HepG2 (cell line): ENCODE results near the gene OR10V1. TPM values are rescaled to one million over a fixed set of nuclear protein-coding genes. Genes with fewer than 3 reads are reported as not detected.

Experiments used
- ATAC-seq: fragments of 200-7000 bp; cut with Tn5 transposase; 3 replicates; pipeline ENCODE4 v1.9.1; 2020; ENCODE audit warnings: mild to moderate bottlenecking, moderate library complexity
- BruUV-seq: library from RNA; stranded (reverse); fragments of 400-500 nt; replicated peaks from 2 replicates; lab custom pipeline; 2021; lab: Mats Ljungman, UMichigan
- CTCF ChIA-PET: fragments of 300-600 bp; formaldehyde crosslinking; extraction: SDS; loops from one replicate; lab custom pipeline; 2021; ENCODE audit warnings: low total read pairs, inconsistent platforms, low intra/inter-chr PET ratio; lab: Yijun Ruan, JAX
- POLR2A ChIA-PET: fragments of 350-600 bp; sonication (Branson Sonifier 250); formaldehyde crosslinking; loops from one replicate; lab custom pipeline; 2020; ENCODE audit warnings: antibody characterized with exemption, inconsistent platforms; lab: Yijun Ruan, JAX
- DNase-seq: peaks from one replicate; pipeline ENCODE4 v3.0.0-alpha.2; 2015; ENCODE audit warnings: low spot score
- FAIRE-seq: peaks from 3 replicates; lab custom pipeline; 2011; peaks lifted over from hg19 to GRCh38; lab: Jason Lieb, UNC
- H2AFZ ChIP-seq: one replicate; pipeline ENCODE4 v1.6.1; 2011; ENCODE audit warnings: low read length, inconsistent platforms
- H3K27ac ChIP-seq: fragments of 300-600 bp; 3 replicates; pipeline ENCODE4 v1.8.0; 2011; ENCODE audit warnings: mixed run types, mild to moderate bottlenecking, mixed read lengths, low read length, inconsistent platforms; ENCODE audit not compliant: insufficient read depth; ENCODE audit errors: extremely low read length
- H3K27me3 ChIP-seq, 2 experiments: fragments of 200-600 bp in 1 of 2; 2 replicates in 1 of 2; 3 replicates in 1 of 2; pipeline versions ENCODE4 v1.6.0 to v1.8.0; 2011; ENCODE audit warnings: low read length in 2 of 2, mild to moderate bottlenecking in 2 of 2, moderate library complexity in 2 of 2, inconsistent platforms in 1 of 2; ENCODE audit not compliant: insufficient read depth in 2 of 2, control insufficient read depth in 1 of 2
- H3K36me3 ChIP-seq, 2 experiments: fragments of 200-600 bp in 1 of 2; replicated peaks in 1 of 2; 2 replicates in 1 of 2; 3 replicates in 1 of 2; pipeline versions ENCODE4 v1.5.1 to v1.8.0; 2011; ENCODE audit warnings: low read length in 2 of 2, inconsistent platforms in 1 of 2; ENCODE audit not compliant: insufficient read depth in 2 of 2, control insufficient read depth in 1 of 2
- H3K4me1 ChIP-seq: 2 replicates; pipeline ENCODE4 v1.5.1; 2012; ENCODE audit warnings: low read length, inconsistent platforms; ENCODE audit not compliant: insufficient read depth
- H3K4me2 ChIP-seq: 2 replicates; pipeline ENCODE4 v1.6.0; 2011; ENCODE audit warnings: low read depth, low read length, inconsistent platforms
- H3K4me3 ChIP-seq, 3 experiments: fragments of 200-600 bp in 1 of 3; sonication (generic), shearing (Covaris generic) in 1 of 3; replicated peaks in 1 of 3; 2 replicates each; pipeline ENCODE4 v1.5.1; 2011 to 2016; ENCODE audit warnings: low read length in 3 of 3, inconsistent platforms in 2 of 3, low read depth in 2 of 3, mild to moderate bottlenecking in 2 of 3, control low read depth in 1 of 3, mixed read lengths in 1 of 3; ENCODE audit not compliant: insufficient read depth in 1 of 3
- H3K79me2 ChIP-seq: one replicate; pipeline ENCODE4 v1.6.1; 2011; ENCODE audit warnings: low read length, inconsistent platforms; ENCODE audit not compliant: insufficient read depth
- H3K9ac ChIP-seq: 2 replicates; pipeline ENCODE4 v1.6.0; 2011; ENCODE audit warnings: mild to moderate bottlenecking, low read depth, low read length, inconsistent platforms; ENCODE audit not compliant: insufficient read depth
- H3K9me3 ChIP-seq: 2 replicates; pipeline ENCODE4 v1.5.1; 2012; ENCODE audit warnings: mild to moderate bottlenecking, low read length
- H4K20me1 ChIP-seq: 2 replicates; pipeline ENCODE4 v1.6.0; 2011; ENCODE audit warnings: inconsistent platforms, mild to moderate bottlenecking, low read length, moderate library complexity; ENCODE audit not compliant: insufficient read depth
- BRCA1 ChIP-seq: sonication (generic); formaldehyde crosslinking; IDR thresholded peaks from 2 replicates; pipeline ENCODE4 v1.4.0; 2020; ENCODE audit warnings: missing genetic modification reagents
- CBX2 ChIP-seq, 2 experiments: fragments of 200-600 bp in 1 of 2; sonication (generic); formaldehyde crosslinking in 1 of 2; IDR thresholded peaks; 2 replicates each; pipeline versions ENCODE4 v1.7.0 to v1.8.1; 2018 to 2022; ENCODE audit warnings: low read depth in 2 of 2, low read length in 1 of 2, mild to moderate bottlenecking in 1 of 2, missing genetic modification reagents in 1 of 2
- HNRNPUL1 ChIP-seq: fragments of 200-400 bp; formaldehyde crosslinking; IDR thresholded peaks from 2 replicates; pipeline ENCODE4 v1.6.1; 2017; ENCODE audit warnings: low read depth, mild to moderate bottlenecking, low read length, moderate library complexity
- JDP2 ChIP-seq: sonication (generic); formaldehyde crosslinking; IDR thresholded peaks from 2 replicates; pipeline ENCODE4 v1.8.1; 2022; ENCODE audit warnings: missing genetic modification reagents, borderline replicate concordance
- KMT2A ChIP-seq: sonication (generic); formaldehyde crosslinking; IDR thresholded peaks from 2 replicates; pipeline ENCODE4 v1.4.0; 2020; ENCODE audit warnings: missing genetic modification reagents
- NCOR1 ChIP-seq: fragments of 200-600 bp; sonication (generic); IDR thresholded peaks from 2 replicates; pipeline ENCODE4 v1.7.0; 2017; ENCODE audit warnings: antibody characterized with exemption, low read length, borderline replicate concordance
- NFE2L2 ChIP-seq: fragments of 150-350 bp; IDR thresholded peaks from 2 replicates; pipeline ENCODE4 v1.6.1; 2014; ENCODE audit warnings: low read length
- RFX5 ChIP-seq: IDR thresholded peaks from 2 replicates; pipeline ENCODE4 v1.6.1; 2011; ENCODE audit warnings: low read depth, low read length, improper control_type of control experiment
- SATB2 ChIP-seq: sonication (generic); formaldehyde crosslinking; IDR thresholded peaks from 2 replicates; pipeline ENCODE4 v1.5.0; 2020; ENCODE audit warnings: missing genetic modification reagents
- TBP ChIP-seq: sonication (generic); formaldehyde crosslinking; IDR thresholded peaks from 2 replicates; pipeline ENCODE4 v1.5.0; 2020; ENCODE audit warnings: missing genetic modification reagents
- ZNF143 ChIP-seq: sonication (generic); formaldehyde crosslinking; IDR thresholded peaks from 2 replicates; pipeline ENCODE4 v1.4.0; 2020; ENCODE audit warnings: missing genetic modification reagents
- ZNF225 ChIP-seq: sonication (generic); formaldehyde crosslinking; IDR thresholded peaks from 2 replicates; pipeline ENCODE4 v1.4.0; 2020; ENCODE audit warnings: mild to moderate bottlenecking, missing genetic modification reagents
- ZNF501 ChIP-seq: sonication (generic); formaldehyde crosslinking; IDR thresholded peaks from 2 replicates; pipeline ENCODE4 v1.5.1; 2020; ENCODE audit warnings: mild to moderate bottlenecking, moderate library complexity, missing genetic modification reagents
- ZNF562 ChIP-seq: sonication (generic); formaldehyde crosslinking; IDR thresholded peaks from 2 replicates; pipeline ENCODE4 v1.8.0; 2022; ENCODE audit warnings: missing genetic modification reagents, borderline replicate concordance
- ZNF644 ChIP-seq: IDR thresholded peaks from 2 replicates; pipeline ENCODE4 v1.6.1; 2016; ENCODE audit warnings: low read depth
- ZNF660 ChIP-seq: sonication (generic); formaldehyde crosslinking; IDR thresholded peaks from 2 replicates; pipeline ENCODE4 v1.5.1; 2020; ENCODE audit warnings: mild to moderate bottlenecking, low read depth, missing genetic modification reagents, borderline replicate concordance
- WGBS: methylation state at CpG from one replicate; pipeline ENCODE4 v1.1.6; 2017; ENCODE audit warnings: low lambda C conversion rate; 5-methylcytosine and 5-hydroxymethylcytosine counted together
- in situ Hi-C: cut with HindIII; loops from 2 replicates; pipeline ENCODE4 v1.10.0; 2017; ENCODE audit warnings: low pct_unique_long_range_greater_than_20kb; ENCODE audit not compliant: extremely low pct_ligation_motif_present
- intact Hi-C: fragments of 100-400 bp; cut with micrococcal nuclease; formaldehyde crosslinking; loops from one replicate; pipeline ENCODE4 v1.10.0; 2022; ENCODE audit not compliant: unreplicated experiment
- polyA plus RNA-seq, 8 experiments: library from polyadenylated mRNA; depleted of rRNA in 3 of 8; stranded (reverse) in 7 of 8; unstranded in 1 of 8; fragments of >200 nt; fragmentation: Illumina TruSeq in 4 of 8; extraction: Trizol in 4 of 8; gene quantifications; 2 replicates each; pipeline versions ENCODE4 v1.2.1 to v1.2.3, GENCODE V29; 2011 to 2016; ENCODE audit warnings: low read depth in 4 of 8, missing spikeins in 1 of 8, mixed read lengths in 1 of 8; ENCODE audit not compliant: insufficient read depth in 1 of 8
- total RNA-seq, 5 experiments: library from RNA; depleted of rRNA; stranded (reverse); fragments of >200 nt; fragmentation: Illumina TruSeq; extraction: Trizol; gene quantifications; 2 replicates each; pipeline ENCODE4 v1.2.3, GENCODE V29; 2016; ENCODE audit warnings: low read depth in 1 of 5
- TF ChIP-seq, protein P1 (sequence below): IDR thresholded peaks from 2 replicates; pipeline ENCODE4 v1.6.1; 2016; ENCODE audit warnings: low read depth
- TF ChIP-seq, protein P2 (sequence below): sonication (generic); formaldehyde crosslinking; IDR thresholded peaks from 2 replicates; pipeline ENCODE4 v1.5.1; 2020; ENCODE audit warnings: missing genetic modification reagents, mild to moderate bottlenecking, borderline replicate concordance

Gene OR10V1
- total and polyA plus RNA-seq, 2 of the 13 experiments (the other 11 are each of a cell fraction or from before 2014, with no cell fraction given) = not detected

DNA sequence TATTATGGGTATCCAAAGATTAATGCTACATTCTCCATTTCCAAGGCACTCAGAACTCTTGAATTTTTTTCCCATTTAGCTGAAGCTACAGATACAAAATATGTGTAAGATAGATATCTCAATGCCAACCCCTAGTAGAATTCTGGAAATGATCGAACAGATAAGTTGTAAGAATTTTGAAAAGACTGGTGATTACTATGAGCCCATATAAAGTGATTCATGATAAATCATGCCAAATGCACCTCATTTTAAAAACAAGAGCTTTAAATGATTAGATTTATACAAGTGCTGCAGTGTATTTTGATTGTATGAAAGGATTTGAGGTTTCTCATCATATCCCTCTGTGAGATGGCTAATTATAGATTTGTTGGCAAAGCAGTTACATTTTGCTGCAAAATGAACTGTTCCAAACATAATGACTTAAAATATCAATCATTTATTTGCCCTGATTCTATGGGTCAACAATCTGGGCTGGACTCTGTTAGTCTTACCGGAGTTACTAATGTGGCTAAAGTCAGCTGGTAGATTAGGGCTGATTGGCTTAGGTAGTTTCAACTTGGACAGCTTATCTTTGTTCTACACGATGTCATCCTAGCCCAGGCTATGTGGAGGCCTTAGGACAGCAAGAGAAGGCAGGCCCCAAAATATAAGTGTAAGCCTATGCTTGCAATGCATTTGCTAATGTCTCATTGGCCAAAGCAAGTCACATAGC lies 3.4 kb downstream of the OR10V1 start:
- no peaks in the 10 kb centered on the region for H3K36me3 ChIP-seq
- H3K9me3 ChIP-seq = no peaks in the 10 kb centered on the region
- ChIA-PET POLR2A (no interaction called here), CTCF (no interaction called here)
- WGBS = 0% methylated on average over 3 of the region's 3 CpGs
- no TSS peak for BruUV-seq
- no peaks in the 10 kb centered on the region for H4K20me1 ChIP-seq
- in situ Hi-C loops (no loop called here), intact Hi-C loops (no loop called here)
- no peak overlapping the region for H2AFZ ChIP-seq
- no peak overlapping the region for H3K9ac ChIP-seq
- peaks cover 9% of the 10 kb centered on the region for H3K4me1 ChIP-seq
- H3K4me3 ChIP-seq = no peak overlapping the region
- no peak for ATAC-seq
- no peaks in the 10 kb centered on the region; a peak in 1 of 5 replicates for H3K27me3 ChIP-seq
- no peak for FAIRE-seq
- TF ChIP-seq TBP = no peak
- no peak for TF ChIP-seq CBX2 (IDR thresholded peaks at IDR 0.05; ENCODE audit: low read depth, low read length)
- TF ChIP-seq CBX2 (CRISPR knock-in tag; IDR thresholded peaks at IDR 0.05; ENCODE audit: low read depth) = no peak
- TF ChIP-seq, protein P1, sequence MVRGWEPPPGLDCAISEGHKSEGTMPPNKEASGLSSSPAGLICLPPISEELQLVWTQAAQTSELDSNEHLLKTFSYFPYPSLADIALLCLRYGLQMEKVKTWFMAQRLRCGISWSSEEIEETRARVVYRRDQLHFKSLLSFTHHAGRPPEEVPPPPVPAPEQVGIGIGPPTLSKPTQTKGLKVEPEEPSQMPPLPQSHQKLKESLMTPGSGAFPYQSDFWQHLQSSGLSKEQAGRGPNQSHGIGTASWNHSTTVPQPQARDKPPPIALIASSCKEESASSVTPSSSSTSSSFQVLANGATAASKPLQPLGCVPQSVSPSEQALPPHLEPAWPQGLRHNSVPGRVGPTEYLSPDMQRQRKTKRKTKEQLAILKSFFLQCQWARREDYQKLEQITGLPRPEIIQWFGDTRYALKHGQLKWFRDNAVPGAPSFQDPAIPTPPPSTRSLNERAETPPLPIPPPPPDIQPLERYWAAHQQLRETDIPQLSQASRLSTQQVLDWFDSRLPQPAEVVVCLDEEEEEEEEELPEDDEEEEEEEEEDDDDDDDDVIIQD (CRISPR knock-in tag) = no peak
- no peak for TF ChIP-seq RFX5
- no peak for TF ChIP-seq ZNF501
- no peak for TF ChIP-seq NFE2L2
- TF ChIP-seq, protein P2, sequence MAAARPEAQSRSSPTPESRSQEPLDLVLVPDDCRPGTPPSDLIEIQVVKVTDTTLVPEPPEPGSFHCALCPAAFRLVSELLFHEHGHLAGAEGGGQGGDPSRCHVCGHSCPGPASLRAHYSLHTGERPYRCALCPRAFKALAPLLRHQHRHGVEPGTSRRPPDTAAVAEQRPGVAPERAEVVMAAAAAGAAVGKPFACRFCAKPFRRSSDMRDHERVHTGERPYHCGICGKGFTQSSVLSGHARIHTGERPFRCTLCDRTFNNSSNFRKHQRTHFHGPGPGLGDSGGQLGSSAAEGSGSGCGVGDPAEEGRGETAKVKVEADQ (CRISPR knock-in tag) = no peak
- TF ChIP-seq ZNF562 (CRISPR knock-in tag) = no peak
- TF ChIP-seq SATB2 (CRISPR knock-in tag) = no peak
- no peak for TF ChIP-seq JDP2
- TF ChIP-seq NCOR1 = no peak
- TF ChIP-seq ZNF225 (CRISPR knock-in tag) = no peak
- TF ChIP-seq HNRNPUL1 = no peak
- no peak for TF ChIP-seq KMT2A
- TF ChIP-seq ZNF644 = no peak
- no peak for TF ChIP-seq BRCA1 (CRISPR knock-in tag)
- TF ChIP-seq ZNF660 (CRISPR knock-in tag) = no peak
- TF ChIP-seq ZNF143 (CRISPR knock-in tag) = no peak
- DNase-seq = no peak
- no peak overlapping the region for H3K4me2 ChIP-seq
- H3K27ac ChIP-seq = no peak overlapping the region
- H3K79me2 ChIP-seq = no peaks in the 10 kb centered on the region
